Measurements from ENCODE around the gene KDM4B. TPM values are rescaled to one million over a fixed set of nuclear protein-coding genes. Genes with fewer than 3 reads are reported as not detected.
A peak's percentile ranks its signal among the peaks of the same experiment; 100 is the strongest.

The KDM4B gene
- polyA plus RNA-seq, 1 experiment = 7.7 TPM

GRCh38 chr19:4976401-4977298, 7.7 kb downstream of the KDM4B start:
- ChIA-PET POLR2A (interaction anchor here (0.7 to 1.2 kb wide), 3 partner anchors 8 to 65 kb away, joined by 3 to 6 read pairs (median 6); no protein-coding TSS in a partner anchor), CTCF (interaction anchor here (0.5 to 2.0 kb wide), 5 partner anchors 22 to 166 kb away, joined by 4 to 8 read pairs (median 4); no protein-coding TSS in a partner anchor)
- TF ChIP-seq, protein P1, sequence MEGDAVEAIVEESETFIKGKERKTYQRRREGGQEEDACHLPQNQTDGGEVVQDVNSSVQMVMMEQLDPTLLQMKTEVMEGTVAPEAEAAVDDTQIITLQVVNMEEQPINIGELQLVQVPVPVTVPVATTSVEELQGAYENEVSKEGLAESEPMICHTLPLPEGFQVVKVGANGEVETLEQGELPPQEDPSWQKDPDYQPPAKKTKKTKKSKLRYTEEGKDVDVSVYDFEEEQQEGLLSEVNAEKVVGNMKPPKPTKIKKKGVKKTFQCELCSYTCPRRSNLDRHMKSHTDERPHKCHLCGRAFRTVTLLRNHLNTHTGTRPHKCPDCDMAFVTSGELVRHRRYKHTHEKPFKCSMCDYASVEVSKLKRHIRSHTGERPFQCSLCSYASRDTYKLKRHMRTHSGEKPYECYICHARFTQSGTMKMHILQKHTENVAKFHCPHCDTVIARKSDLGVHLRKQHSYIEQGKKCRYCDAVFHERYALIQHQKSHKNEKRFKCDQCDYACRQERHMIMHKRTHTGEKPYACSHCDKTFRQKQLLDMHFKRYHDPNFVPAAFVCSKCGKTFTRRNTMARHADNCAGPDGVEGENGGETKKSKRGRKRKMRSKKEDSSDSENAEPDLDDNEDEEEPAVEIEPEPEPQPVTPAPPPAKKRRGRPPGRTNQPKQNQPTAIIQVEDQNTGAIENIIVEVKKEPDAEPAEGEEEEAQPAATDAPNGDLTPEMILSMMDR (IDR thresholded peaks at IDR 0.05; ENCODE audit: low read depth, low read length) = peak; percentile 68
- peak; percentile 91 for DNase-seq (ENCODE audit: low read depth, low spot score)
- Histone ChIP-seq H3K27me3 (ENCODE audit: control insufficient read depth, insufficient read depth, low read length) (no peaks in the 10 kb centered on the region), H3K9me3 (ENCODE audit: control insufficient read depth, insufficient read depth, low read length) (no peaks in the 10 kb centered on the region; the same call in 1 of the 2 replicates), H3K27ac (ENCODE audit: low read depth, low read length) (peak overlapping the region; percentile 94), H3K4me3 (ENCODE audit: low read depth, low read length) (peak overlapping the region; percentile 39)

- POLR2A ChIA-PET = no interaction called here
- H3K27ac ChIP-seq (ENCODE audit: low read depth, low read length) = peak overlapping the region; percentile 94
- no peaks in the 10 kb centered on the region; the same call in 1 of the 2 replicates for H3K9me3 ChIP-seq (ENCODE audit: control insufficient read depth, insufficient read depth, low read length)
- H3K4me3 ChIP-seq (ENCODE audit: low read depth, low read length) = peak overlapping the region; percentile 34
- no peaks in the 10 kb centered on the region for H3K27me3 ChIP-seq (ENCODE audit: control insufficient read depth, insufficient read depth, low read length)
- TF ChIP-seq, protein P1 (IDR thresholded peaks at IDR 0.05; ENCODE audit: low read depth, low read length) = no peak
- peak; percentile 88 for DNase-seq (ENCODE audit: low read depth, low spot score)
- CTCF ChIA-PET = interaction anchor here (0.6 to 2.1 kb wide), 2 partner anchors 9 to 24 kb away, joined by 3 to 20 read pairs; no protein-coding TSS in a partner anchor
Measured at GRCh38 chr19:4977299-4978174, 8.6 kb downstream of the KDM4B start.

GRCh38 chr19:4979211-4979807, 10.4 kb downstream of the KDM4B start:
- Histone ChIP-seq H3K27ac (ENCODE audit: low read depth, low read length) (no peak overlapping the region), H3K4me3 (ENCODE audit: low read depth, low read length) (no peak overlapping the region), H3K9me3 (ENCODE audit: control insufficient read depth, insufficient read depth, low read length) (no peaks in the 10 kb centered on the region; the same call in 1 of the 2 replicates), H3K27me3 (ENCODE audit: control insufficient read depth, insufficient read depth, low read length) (no peaks in the 10 kb centered on the region)
- TF ChIP-seq, protein P1 (IDR thresholded peaks at IDR 0.05; ENCODE audit: low read depth, low read length) = no peak
- DNase-seq (ENCODE audit: low read depth, low spot score) = no peak
- ChIA-PET POLR2A (no interaction called here), CTCF (interaction anchor here (0.7 to 2.1 kb wide), 3 partner anchors 22 to 170 kb away, joined by 4 to 20 read pairs (median 4); no protein-coding TSS in a partner anchor)

- TF ChIP-seq, protein P1 (IDR thresholded peaks at IDR 0.05; ENCODE audit: low read depth, low read length) = no peak
Measured at GRCh38 chr19:4980067-4980466, 11.2 kb downstream of the KDM4B start.

More at GRCh38 chr19:4980067-4980466, 11.2 kb downstream of the KDM4B start:
- DNase-seq (ENCODE audit: low read depth, low spot score) = no peak
- Histone ChIP-seq H3K27me3 (ENCODE audit: control insufficient read depth, insufficient read depth, low read length) (no peaks in the 10 kb centered on the region), H3K27ac (ENCODE audit: low read depth, low read length) (no peak overlapping the region), H3K4me3 (ENCODE audit: low read depth, low read length) (no peak overlapping the region), H3K9me3 (ENCODE audit: control insufficient read depth, insufficient read depth, low read length) (no peaks in the 10 kb centered on the region; the same call in 1 of the 2 replicates)
- POLR2A ChIA-PET = no interaction called here
- CTCF ChIA-PET = interaction anchor here (0.6 to 2.1 kb wide), 5 partner anchors 10 to 171 kb away, joined by 3 to 20 read pairs (median 4); no protein-coding TSS in a partner anchor

All from AG04450 (cell line).